Measurements from ENCODE around the gene PLIN1.

PLIN1 gene

GRCh38 chr15:89657686-89658200 lies 21.4 kb downstream of the PLIN1 start:
- no peak for ATAC-seq (ENCODE audit: insufficient read depth, low read depth)
- H3K4me1 ChIP-seq (ENCODE audit: insufficient read depth, low read length), result peaks cover 13% of the 10 kb centered on the region
- H3K9ac ChIP-seq (ENCODE audit: low read depth, low read length), result no peak overlapping the region
- no peak overlapping the region for H3K4me3 ChIP-seq (ENCODE audit: low read depth in 1 of 2, low read length in 2 of 2)
- H4K20me1 ChIP-seq (ENCODE audit: insufficient read depth, low read length), result no peaks in the 10 kb centered on the region
- H3K27ac ChIP-seq (ENCODE audit: low read length), result no peak overlapping the region
- 0 out of 2 replicates have a peak, but pooled peaks cover 4% of the 10 kb centered on the region for H3K79me2 ChIP-seq (ENCODE audit: insufficient read depth, low read length)
- H2AFZ ChIP-seq (ENCODE audit: low read depth, low read length), result no peak overlapping the region
- H3K9me3 ChIP-seq (ENCODE audit: insufficient read depth, low read length, severe bottlenecking), result no peaks in the 10 kb centered on the region
- peaks cover 28% of the 10 kb centered on the region for H3K27me3 ChIP-seq (ENCODE audit: insufficient read depth, low read length, poor library complexity)
- H3K36me3 ChIP-seq (ENCODE audit: insufficient read depth, low read length), result no peaks in the 10 kb centered on the region
- no peak overlapping the region for H3K4me2 ChIP-seq (ENCODE audit: insufficient read depth, low read length)
- DNase-seq, result no peak
- TF ChIP-seq EZH2 (IDR thresholded peaks at IDR 0.05; ENCODE audit: borderline replicate concordance, low read depth, low read length, severe bottlenecking), result no peak

GRCh38 chr15:89656116-89656815 lies 22.9 kb downstream of the PLIN1 start:
- H3K4me2 ChIP-seq (ENCODE audit: insufficient read depth, low read length), result no peak overlapping the region
- no peak overlapping the region for H3K9ac ChIP-seq (ENCODE audit: low read depth, low read length)
- H3K4me3 ChIP-seq (ENCODE audit: low read depth in 1 of 2, low read length in 2 of 2), result no peak overlapping the region

GRCh38 chr15:89654847-89655805 lies 24.0 kb downstream of the PLIN1 start, which contains the start of gene KIF7:
Gene KIF7, minus strand, starts transcription at chr15:89655467. Its CDS starts 2,537 bp downstream, at chr15:89652930.
- Histone ChIP-seq H3K27ac (ENCODE audit: low read length) (no peak within 1 kb of the TSS; the same call in 1 of the 2 replicates), H3K36me3 (ENCODE audit: insufficient read depth, low read length) (no peaks in the 10 kb centered on the region), H3K4me2 (ENCODE audit: insufficient read depth, low read length) (peak within 1 kb of the TSS; percentile 89), H2AFZ (ENCODE audit: low read depth, low read length) (peak within 1 kb of the TSS; percentile 79), H3K9me3 (ENCODE audit: insufficient read depth, low read length, severe bottlenecking) (no peaks in the 10 kb centered on the region), H3K27me3 (ENCODE audit: insufficient read depth, low read length, poor library complexity) (peaks cover 24% of the 10 kb centered on the region), H3K9ac (ENCODE audit: low read depth, low read length) (peak within 1 kb of the TSS; percentile 66), H3K4me3 (ENCODE audit: low read depth in 1 of 2, low read length in 2 of 2) (peak within 1 kb of the TSS; percentile 31 to 76; a peak in 3 of 4 replicates), H3K79me2 (ENCODE audit: insufficient read depth, low read length) (0 out of 2 replicates have a peak, but pooled peaks cover 4% of the 10 kb centered on the region), H3K4me1 (ENCODE audit: insufficient read depth, low read length) (peaks cover 13% of the 10 kb centered on the region), H4K20me1 (ENCODE audit: insufficient read depth, low read length) (no peaks in the 10 kb centered on the region)
- DNase-seq (peak; percentile 59), ATAC-seq (ENCODE audit: insufficient read depth, low read depth) (peak; percentile 84)
- TF ChIP-seq EZH2 (IDR thresholded peaks at IDR 0.05; ENCODE audit: borderline replicate concordance, low read depth, low read length, severe bottlenecking) (no peak), CTCF (IDR thresholded peaks at IDR 0.05; ENCODE audit: borderline replicate concordance, extremely low read depth, low read length, poor library complexity, severe bottlenecking) (no peak)

More at GRCh38 chr15:89656116-89656815, 22.9 kb downstream of the PLIN1 start:
- no peak overlapping the region for H3K27ac ChIP-seq (ENCODE audit: low read length)
- peaks cover 28% of the 10 kb centered on the region for H3K27me3 ChIP-seq (ENCODE audit: insufficient read depth, low read length, poor library complexity)
- H3K36me3 ChIP-seq (ENCODE audit: insufficient read depth, low read length), result no peaks in the 10 kb centered on the region
- H3K4me1 ChIP-seq (ENCODE audit: insufficient read depth, low read length), result peaks cover 13% of the 10 kb centered on the region
- 0 out of 2 replicates have a peak, but pooled peaks cover 4% of the 10 kb centered on the region for H3K79me2 ChIP-seq (ENCODE audit: insufficient read depth, low read length)
- ATAC-seq (ENCODE audit: insufficient read depth, low read depth) (no peak), DNase-seq (no peak)
- no peaks in the 10 kb centered on the region for H3K9me3 ChIP-seq (ENCODE audit: insufficient read depth, low read length, severe bottlenecking)
- H2AFZ ChIP-seq (ENCODE audit: low read depth, low read length), result no peak overlapping the region
- no peaks in the 10 kb centered on the region for H4K20me1 ChIP-seq (ENCODE audit: insufficient read depth, low read length)
- TF ChIP-seq CTCF (IDR thresholded peaks at IDR 0.05; ENCODE audit: borderline replicate concordance, extremely low read depth, low read length, poor library complexity, severe bottlenecking), result no peak
- no peak for TF ChIP-seq EZH2 (IDR thresholded peaks at IDR 0.05; ENCODE audit: borderline replicate concordance, low read depth, low read length, severe bottlenecking)

Data from DND-41 (cell line).